Fibroblast of lung (primary cell): ENCODE results near the gene CDH19. TPM values are rescaled to one million over a fixed set of nuclear protein-coding genes. Genes with fewer than 3 reads are reported as not detected.
A peak's percentile ranks its signal among the peaks of the same experiment; 100 is the strongest.

Experiments used
- DNase-seq, 2 donors: peaks; one replicate each; pipeline versions ENCODE4 v3.0.0 to v3.0.0-alpha.2; 2010; ENCODE audit warnings: low read depth in 2 of 2
- H2AFZ ChIP-seq: 2 replicates; pipeline ENCODE4 v1.5.1; 2012; ENCODE audit warnings: low read length, control low read depth, inconsistent platforms
- H3K27ac ChIP-seq: 2 replicates; pipeline ENCODE4 v1.5.1; 2011; ENCODE audit warnings: low read length, control low read depth; ENCODE audit not compliant: insufficient read depth
- H3K27me3 ChIP-seq: 2 replicates; pipeline ENCODE4 v1.5.1; 2011; ENCODE audit warnings: mild to moderate bottlenecking, low read length; ENCODE audit not compliant: control insufficient read depth, insufficient read depth
- H3K36me3 ChIP-seq: 2 replicates; pipeline ENCODE4 v1.5.1; 2011; ENCODE audit warnings: low read length; ENCODE audit not compliant: control insufficient read depth, insufficient read depth
- H3K4me1 ChIP-seq: 2 replicates; pipeline ENCODE4 v1.5.1; 2011; ENCODE audit warnings: low read length; ENCODE audit not compliant: control insufficient read depth, insufficient read depth; ENCODE audit errors: extremely low read depth
- H3K4me2 ChIP-seq: 2 replicates; pipeline ENCODE4 v1.5.1; 2011; ENCODE audit warnings: low read length, control low read depth; ENCODE audit not compliant: insufficient read depth; ENCODE audit errors: extremely low read depth
- H3K4me3 ChIP-seq, 4 experiments: fragments of 200-600 bp in 1 of 4; sonication (generic) in 1 of 4; replicated peaks in 1 of 4; 2 replicates each; pipeline ENCODE4 v1.5.1; 2011 to 2016; ENCODE audit warnings: low read length in 4 of 4, low read depth in 3 of 4, mild to moderate bottlenecking in 3 of 4, control low read depth in 2 of 4, inconsistent platforms in 1 of 4, mixed read lengths in 1 of 4; ENCODE audit not compliant: insufficient read depth in 1 of 4; ENCODE audit errors: control extremely low read depth in 1 of 4
- H3K79me2 ChIP-seq: 2 replicates; pipeline ENCODE4 v1.5.1; 2012; ENCODE audit warnings: mild to moderate bottlenecking, low read length, inconsistent platforms; ENCODE audit not compliant: control insufficient read depth, insufficient read depth
- H3K9ac ChIP-seq: 2 replicates; pipeline ENCODE4 v1.5.1; 2011; ENCODE audit warnings: mild to moderate bottlenecking, low read length, control low read depth; ENCODE audit not compliant: insufficient read depth
- H3K9me3 ChIP-seq: 2 replicates; pipeline ENCODE4 v1.5.1; 2012; ENCODE audit warnings: low read depth, low read length; ENCODE audit not compliant: control insufficient read depth, insufficient read depth
- H4K20me1 ChIP-seq: 2 replicates; pipeline ENCODE4 v1.5.1; 2011; ENCODE audit warnings: low read length; ENCODE audit not compliant: control insufficient read depth, insufficient read depth; ENCODE audit errors: extremely low read depth
- EZH2 ChIP-seq: IDR thresholded peaks from 2 replicates; pipeline ENCODE4 v1.5.1; 2012; ENCODE audit warnings: low read length, control low read depth, mild to moderate bottlenecking; ENCODE audit errors: missing control alignments
- polyA plus RNA-seq, 2 donors: library from polyadenylated mRNA; depleted of rRNA in 1 of 2; stranded (reverse) in 1 of 2; unstranded in 1 of 2; fragments of >200 nt; gene quantifications; 2 replicates each; pipeline ENCODE4 v1.2.1, GENCODE V29; 2011 to 2012; ENCODE audit warnings: missing spikeins in 1 of 2
- total RNA-seq: library from RNA; depleted of rRNA; stranded (reverse); fragments of >200 nt; gene quantifications from 2 replicates; pipeline ENCODE4 v1.2.1, GENCODE V29; 2014
- TF ChIP-seq, protein P1 (sequence below), 2 donors: IDR thresholded peaks in 1 of 2; conservative IDR thresholded peaks in 1 of 2; 1 replicate in 1 of 2; 2 replicates in 1 of 2; pipeline ENCODE4 v1.5.1; 2011 to 2012; ENCODE audit warnings: low read length in 2 of 2, control low read depth in 1 of 2, inconsistent platforms in 1 of 2, low read depth in 1 of 2, mild to moderate bottlenecking in 1 of 2

The CDH19 gene
- total and polyA plus RNA-seq, 2 donors (not counting 1 experiment from before 2014, with no cell fraction given) = not detected

- H3K4me1 ChIP-seq = no peaks in the 10 kb centered on the region
- no peak overlapping the region for H3K4me2 ChIP-seq
- no peak overlapping the region for H3K4me3 ChIP-seq
- H3K9ac ChIP-seq = no peak overlapping the region
- no peaks in the 10 kb centered on the region for H3K36me3 ChIP-seq
- TF ChIP-seq, protein P1, sequence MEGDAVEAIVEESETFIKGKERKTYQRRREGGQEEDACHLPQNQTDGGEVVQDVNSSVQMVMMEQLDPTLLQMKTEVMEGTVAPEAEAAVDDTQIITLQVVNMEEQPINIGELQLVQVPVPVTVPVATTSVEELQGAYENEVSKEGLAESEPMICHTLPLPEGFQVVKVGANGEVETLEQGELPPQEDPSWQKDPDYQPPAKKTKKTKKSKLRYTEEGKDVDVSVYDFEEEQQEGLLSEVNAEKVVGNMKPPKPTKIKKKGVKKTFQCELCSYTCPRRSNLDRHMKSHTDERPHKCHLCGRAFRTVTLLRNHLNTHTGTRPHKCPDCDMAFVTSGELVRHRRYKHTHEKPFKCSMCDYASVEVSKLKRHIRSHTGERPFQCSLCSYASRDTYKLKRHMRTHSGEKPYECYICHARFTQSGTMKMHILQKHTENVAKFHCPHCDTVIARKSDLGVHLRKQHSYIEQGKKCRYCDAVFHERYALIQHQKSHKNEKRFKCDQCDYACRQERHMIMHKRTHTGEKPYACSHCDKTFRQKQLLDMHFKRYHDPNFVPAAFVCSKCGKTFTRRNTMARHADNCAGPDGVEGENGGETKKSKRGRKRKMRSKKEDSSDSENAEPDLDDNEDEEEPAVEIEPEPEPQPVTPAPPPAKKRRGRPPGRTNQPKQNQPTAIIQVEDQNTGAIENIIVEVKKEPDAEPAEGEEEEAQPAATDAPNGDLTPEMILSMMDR (conservative IDR thresholded peaks at IDR 0.05 in 1 of 2, IDR thresholded peaks at IDR 0.05 in 1 of 2; ENCODE audit: low read depth in 1 of 2, low read length in 2 of 2) = peak in 1 of 2 donors; percentile 38
- TF ChIP-seq EZH2 = no peak
- H3K9me3 ChIP-seq = no peaks in the 10 kb centered on the region
- peak; percentile 18 to 19 for DNase-seq
- H3K27ac ChIP-seq = no peak overlapping the region
- H3K27me3 ChIP-seq = no peaks in the 10 kb centered on the region
- no peak overlapping the region for H2AFZ ChIP-seq
- no peaks in the 10 kb centered on the region for H4K20me1 ChIP-seq
- H3K79me2 ChIP-seq = no peaks in the 10 kb centered on the region
Observed at GRCh38 chr18:66560094-66560493, 43.8 kb downstream of the CDH19 start.

GRCh38 chr18:66558773-66559172 is 45.1 kb downstream of the CDH19 start:
- Histone ChIP-seq H3K79me2 (no peaks in the 10 kb centered on the region), H3K27me3 (no peaks in the 10 kb centered on the region), H3K9ac (no peak overlapping the region), H3K36me3 (no peaks in the 10 kb centered on the region), H4K20me1 (no peaks in the 10 kb centered on the region), H3K4me2 (no peak overlapping the region), H3K27ac (no peak overlapping the region), H3K4me1 (no peaks in the 10 kb centered on the region), H3K9me3 (no peaks in the 10 kb centered on the region), H2AFZ (no peak overlapping the region), H3K4me3 (no peak overlapping the region)
- DNase-seq = peak; percentile 2 to 57
- TF ChIP-seq, protein P1 (conservative IDR thresholded peaks at IDR 0.05 in 1 of 2, IDR thresholded peaks at IDR 0.05 in 1 of 2; ENCODE audit: low read depth in 1 of 2, low read length in 2 of 2) = no peak
- TF ChIP-seq EZH2 = no peak

DNA sequence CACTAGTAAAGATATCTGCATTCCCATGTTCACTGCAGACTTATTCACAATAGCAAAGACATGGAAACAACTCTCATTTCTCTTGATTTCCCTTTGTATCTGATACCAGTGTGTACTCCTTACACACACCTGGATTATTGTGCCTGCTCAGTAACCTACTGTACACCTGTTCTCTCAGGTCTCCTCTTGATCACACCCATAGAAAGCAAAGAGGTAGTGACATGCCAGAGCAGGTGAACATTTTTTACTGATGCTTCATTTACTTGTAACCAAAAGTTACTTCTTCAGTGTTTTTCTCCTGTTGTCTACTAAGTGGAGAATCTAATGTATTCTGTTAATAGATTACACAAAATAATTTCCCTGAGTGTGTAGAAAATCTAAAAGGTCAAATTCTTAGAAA is 46.8 kb downstream of the CDH19 start:
- TF ChIP-seq EZH2 = no peak
- TF ChIP-seq, protein P1 (conservative IDR thresholded peaks at IDR 0.05 in 1 of 2, IDR thresholded peaks at IDR 0.05 in 1 of 2; ENCODE audit: low read depth in 1 of 2, low read length in 2 of 2) = no peak
- no peaks in the 10 kb centered on the region for H3K4me1 ChIP-seq
- no peak overlapping the region for H2AFZ ChIP-seq
- H3K4me3 ChIP-seq = no peak overlapping the region
- no peak for DNase-seq
- no peak overlapping the region for H3K27ac ChIP-seq
- H4K20me1 ChIP-seq = no peaks in the 10 kb centered on the region
- no peaks in the 10 kb centered on the region for H3K36me3 ChIP-seq
- no peaks in the 10 kb centered on the region for H3K9me3 ChIP-seq
- no peaks in the 10 kb centered on the region for H3K27me3 ChIP-seq
- no peaks in the 10 kb centered on the region for H3K79me2 ChIP-seq
- no peak overlapping the region for H3K9ac ChIP-seq
- no peak overlapping the region for H3K4me2 ChIP-seq
